HPDE6-E6E7 (cell line): ENCODE data around the gene PARP16.

ENCODE experiments used
- DNase-seq: peaks from one replicate; pipeline ENCODE4 v3.0.0; 2011; ENCODE audit warnings: missing footprints; ENCODE audit errors: extremely low spot score

The PARP16 gene

GRCh38 chr15:65311760-65312159, 25.1 kb upstream of the PARP16 start:
- no peak for DNase-seq

- no peak for DNase-seq
Observed at GRCh38 chr15:65310431-65311137, 23.9 kb upstream of the PARP16 start.

- DNase-seq = no peak
Observed at GRCh38 chr15:65309882-65310418, 23.3 kb upstream of the PARP16 start.

GRCh38 chr15:65307978-65308377, 21.3 kb upstream of the PARP16 start:
- DNase-seq = no peak

- no peak for DNase-seq
Observed at GRCh38 chr15:65306551-65306950, 19.9 kb upstream of the PARP16 start.

GRCh38 chr15:65305776-65306175, 19.1 kb upstream of the PARP16 start:
- DNase-seq = no peak

GRCh38 chr15:65305150-65305758, 18.6 kb upstream of the PARP16 start:
- no peak for DNase-seq

GRCh38 chr15:65304381-65305149, 17.9 kb upstream of the PARP16 start, which contains the start of gene RNU5B-1:
Gene RNU5B-1 (plus strand): TSS chr15:65304677.
- DNase-seq = peak; percentile 64

- DNase-seq = peak; percentile 54
Observed at GRCh38 chr15:65303687-65304380, 17.2 kb upstream of the PARP16 start.

GRCh38 chr15:65302061-65302460, 15.4 kb upstream of the PARP16 start:
- DNase-seq = no peak

GRCh38 chr15:65300924-65301441, 14.3 kb upstream of the PARP16 start:
- no peak for DNase-seq

- no peak for DNase-seq
Observed at GRCh38 chr15:65298731-65299130, 12.0 kb upstream of the PARP16 start.

- DNase-seq = no peak
Observed at GRCh38 chr15:65292938-65293518, 6.3 kb upstream of the PARP16 start.

GRCh38 chr15:65290228-65290627, 3.5 kb upstream of the PARP16 start:
- DNase-seq = no peak

GRCh38 chr15:65289261-65289854, 2.7 kb upstream of the PARP16 start:
- no peak for DNase-seq

- no peak for DNase-seq
Observed at GRCh38 chr15:65287520-65287855, 805 bp upstream of the PARP16 start.

GRCh38 chr15:65286069-65286703, 497 bp downstream of the PARP16 start:
- no peak for DNase-seq

GRCh38 chr15:65285291-65286068, 1.2 kb downstream of the PARP16 start:
- DNase-seq = no peak

- DNase-seq = no peak
Observed at GRCh38 chr15:65278480-65278879, 8.2 kb downstream of the PARP16 start.

GRCh38 chr15:65277015-65277414, 9.7 kb downstream of the PARP16 start:
- DNase-seq = no peak
